ENCODE results near the gene SERPINA1.

The SERPINA1 gene

DNA sequence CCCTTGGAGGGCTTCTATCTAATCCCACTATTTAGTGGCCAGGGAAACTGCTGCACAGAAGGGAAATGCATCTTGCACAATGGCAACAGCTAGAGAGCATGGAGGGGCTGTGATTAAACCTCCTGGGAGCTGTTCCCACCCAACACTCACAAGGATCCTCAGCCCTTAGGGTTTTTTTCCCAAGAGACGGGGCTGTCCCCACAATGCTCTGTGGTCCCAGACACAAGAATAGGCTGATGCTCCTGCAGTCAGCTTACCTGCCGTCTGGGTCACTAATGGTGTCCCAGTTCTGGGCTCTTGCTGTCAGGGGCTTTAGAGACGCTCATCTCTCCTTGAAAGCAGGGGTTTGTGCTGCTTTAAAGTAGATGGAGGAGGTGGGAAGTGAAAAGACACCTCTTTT lies 4.6 kb downstream of the SERPINA1 start:
- TF ChIP-seq, protein P1, sequence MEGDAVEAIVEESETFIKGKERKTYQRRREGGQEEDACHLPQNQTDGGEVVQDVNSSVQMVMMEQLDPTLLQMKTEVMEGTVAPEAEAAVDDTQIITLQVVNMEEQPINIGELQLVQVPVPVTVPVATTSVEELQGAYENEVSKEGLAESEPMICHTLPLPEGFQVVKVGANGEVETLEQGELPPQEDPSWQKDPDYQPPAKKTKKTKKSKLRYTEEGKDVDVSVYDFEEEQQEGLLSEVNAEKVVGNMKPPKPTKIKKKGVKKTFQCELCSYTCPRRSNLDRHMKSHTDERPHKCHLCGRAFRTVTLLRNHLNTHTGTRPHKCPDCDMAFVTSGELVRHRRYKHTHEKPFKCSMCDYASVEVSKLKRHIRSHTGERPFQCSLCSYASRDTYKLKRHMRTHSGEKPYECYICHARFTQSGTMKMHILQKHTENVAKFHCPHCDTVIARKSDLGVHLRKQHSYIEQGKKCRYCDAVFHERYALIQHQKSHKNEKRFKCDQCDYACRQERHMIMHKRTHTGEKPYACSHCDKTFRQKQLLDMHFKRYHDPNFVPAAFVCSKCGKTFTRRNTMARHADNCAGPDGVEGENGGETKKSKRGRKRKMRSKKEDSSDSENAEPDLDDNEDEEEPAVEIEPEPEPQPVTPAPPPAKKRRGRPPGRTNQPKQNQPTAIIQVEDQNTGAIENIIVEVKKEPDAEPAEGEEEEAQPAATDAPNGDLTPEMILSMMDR (IDR thresholded peaks at IDR 0.05): no peak
- H3K27ac ChIP-seq: no peak overlapping the region
- DNase-seq (ENCODE audit: low spot score): peak; percentile 41
- no peak overlapping the region for H3K4me3 ChIP-seq

DNA sequence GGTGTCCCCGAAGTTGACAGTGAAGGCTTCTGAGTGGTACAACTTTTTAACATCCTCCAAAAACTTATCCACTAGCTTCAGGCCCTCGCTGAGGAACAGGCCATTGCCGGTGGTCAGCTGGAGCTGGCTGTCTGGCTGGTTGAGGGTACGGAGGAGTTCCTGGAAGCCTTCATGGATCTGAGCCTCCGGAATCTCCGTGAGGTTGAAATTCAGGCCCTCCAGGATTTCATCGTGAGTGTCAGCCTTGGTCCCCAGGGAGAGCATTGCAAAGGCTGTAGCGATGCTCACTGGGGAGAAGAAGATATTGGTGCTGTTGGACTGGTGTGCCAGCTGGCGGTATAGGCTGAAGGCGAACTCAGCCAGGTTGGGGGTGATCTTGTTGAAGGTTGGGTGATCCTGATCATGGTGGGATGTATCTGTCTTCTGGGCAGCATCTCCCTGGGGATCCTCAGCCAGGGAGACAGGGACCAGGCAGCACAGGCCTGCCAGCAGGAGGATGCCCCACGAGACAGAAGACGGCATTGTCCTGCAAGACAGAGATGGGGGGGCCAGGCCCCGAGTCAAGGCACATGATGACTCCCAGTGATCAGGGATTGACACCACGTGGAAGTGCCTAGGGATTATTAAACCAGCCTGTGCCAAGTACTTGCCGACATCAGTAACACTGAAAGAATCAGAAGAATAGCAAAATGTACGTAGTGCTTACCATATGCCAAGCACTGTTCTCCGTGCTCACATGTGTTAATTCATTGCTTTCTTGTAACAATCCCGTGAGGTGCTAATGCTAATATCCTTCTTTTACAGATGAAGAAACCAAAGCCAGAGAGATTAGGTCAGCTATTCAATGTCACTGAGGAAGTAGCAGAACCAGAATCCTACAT lies 5.4 kb downstream of the SERPINA1 start:
- Histone ChIP-seq H3K27ac (no peak overlapping the region), H3K4me3 (no peak overlapping the region)
- peak; percentile 59 for DNase-seq (ENCODE audit: low spot score)
- TF ChIP-seq, protein P1 (IDR thresholded peaks at IDR 0.05): no peak

DNA sequence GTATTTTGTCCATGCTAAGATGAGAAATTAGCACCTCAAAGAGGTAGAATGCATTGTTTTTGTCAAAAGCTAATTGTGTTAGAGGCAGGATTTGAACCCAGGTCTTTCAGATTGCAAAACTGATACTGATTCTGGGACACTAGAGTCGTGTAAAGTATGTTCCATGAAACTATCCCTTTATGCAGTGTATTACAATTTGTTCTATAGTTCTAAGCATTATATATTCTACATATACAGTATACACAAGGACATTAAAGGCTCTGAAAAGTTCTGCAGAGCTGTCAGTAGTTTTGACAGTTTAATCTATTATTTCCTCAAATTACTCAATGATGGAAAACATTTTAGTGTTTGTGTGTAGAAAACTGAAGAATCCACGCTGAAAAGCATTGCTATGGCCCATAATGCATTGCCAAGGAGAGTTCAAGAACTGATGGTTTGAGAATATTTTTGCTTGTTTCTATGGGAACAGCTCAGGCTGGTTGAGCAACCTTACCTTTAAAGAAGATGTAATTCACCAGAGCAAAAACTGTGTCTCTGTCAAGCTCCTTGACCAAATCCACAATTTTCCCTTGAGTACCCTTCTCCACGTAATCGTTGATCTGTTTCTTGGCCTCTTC lies 6.2 kb downstream of the SERPINA1 start:
- TF ChIP-seq, protein P1 (IDR thresholded peaks at IDR 0.05): no peak
- Histone ChIP-seq H3K4me3 (no peak overlapping the region), H3K27ac (no peak overlapping the region)
- no peak for DNase-seq (ENCODE audit: low spot score)

DNA sequence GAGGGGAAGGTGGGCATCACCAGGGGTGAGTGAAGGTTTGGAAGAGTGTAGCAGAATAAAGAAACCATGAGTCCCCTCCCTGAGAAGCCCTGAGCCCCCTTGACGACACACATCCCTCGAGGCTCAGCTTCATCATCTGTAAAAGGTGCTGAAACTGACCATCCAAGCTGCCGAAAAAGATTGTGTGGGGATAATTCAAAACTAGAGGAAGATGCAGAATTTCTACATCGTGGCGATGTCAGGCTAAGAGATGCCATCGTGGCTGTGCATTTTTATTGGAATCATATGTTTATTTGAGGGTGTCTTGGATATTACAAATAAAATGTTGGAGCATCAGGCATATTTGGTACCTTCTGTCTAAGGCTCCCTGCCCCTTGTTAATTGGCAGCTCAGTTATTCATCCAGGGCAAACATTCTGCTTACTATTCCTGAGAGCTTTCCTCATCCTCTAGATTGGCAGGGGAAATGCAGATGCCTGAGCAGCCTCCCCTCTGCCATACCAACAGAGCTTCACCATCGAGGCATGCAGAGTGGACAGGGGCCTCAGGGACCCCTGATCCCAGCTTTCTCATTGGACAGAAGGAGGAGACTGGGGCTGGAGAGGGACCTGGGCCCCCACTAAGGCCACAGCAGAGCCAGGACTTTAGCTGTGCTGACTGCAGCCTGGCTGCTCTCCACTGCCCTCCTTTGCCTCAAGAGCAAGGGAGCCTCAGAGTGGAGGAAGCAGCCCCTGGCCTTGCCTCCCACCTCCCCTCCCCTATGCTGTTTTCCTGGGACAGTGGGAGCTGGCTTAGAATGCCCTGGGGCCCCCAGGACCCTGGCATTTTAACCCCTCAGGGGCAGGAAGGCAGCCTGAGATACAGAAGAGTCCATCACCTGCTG lies 7.0 kb downstream of the SERPINA1 start:
- no peak overlapping the region for H3K27ac ChIP-seq
- no peak overlapping the region for H3K4me3 ChIP-seq
- peak; percentile 38 for DNase-seq (ENCODE audit: low spot score)
- TF ChIP-seq, protein P1 (IDR thresholded peaks at IDR 0.05): no peak

DNA sequence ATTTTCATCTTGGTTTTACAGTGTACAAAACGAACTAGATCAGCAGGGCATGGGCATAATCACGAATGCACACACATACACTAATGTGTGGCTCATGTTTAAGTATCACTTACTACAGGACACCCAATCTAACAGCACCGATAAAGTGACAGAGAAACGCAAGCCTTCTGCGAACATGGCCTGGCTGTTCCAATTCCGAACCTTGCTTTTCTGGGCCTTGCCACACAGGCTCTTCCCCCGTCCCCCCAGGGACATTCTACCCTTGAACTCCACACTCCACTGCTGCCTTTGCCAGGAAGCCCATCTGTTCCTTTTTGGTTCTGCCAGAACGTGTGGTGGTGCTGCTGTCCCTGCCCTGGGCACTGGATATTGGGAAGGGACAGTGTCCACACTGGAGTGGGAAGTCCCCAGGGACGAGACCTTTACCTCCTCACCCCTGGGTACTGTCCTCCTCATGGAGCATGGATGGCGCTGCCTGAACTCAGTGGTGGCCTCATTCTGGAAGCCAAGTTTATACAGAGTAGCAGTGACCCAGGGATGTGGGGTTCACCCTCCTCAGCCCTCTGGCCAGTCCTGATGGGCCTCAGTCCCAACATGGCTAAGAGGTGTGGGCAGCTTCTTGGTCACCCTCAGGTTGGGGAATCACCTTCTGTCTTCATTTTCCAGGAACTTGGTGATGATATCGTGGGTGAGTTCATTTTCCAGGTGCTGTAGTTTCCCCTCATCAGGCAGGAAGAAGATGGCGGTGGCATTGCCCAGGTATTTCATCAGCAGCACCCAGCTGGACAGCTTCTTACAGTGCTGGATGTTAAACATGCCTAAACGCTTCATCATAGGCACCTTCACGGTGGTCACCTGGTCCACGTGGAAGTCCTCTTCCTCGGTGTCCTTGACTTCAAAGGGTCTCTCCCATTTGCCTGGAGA lies 7.9 kb downstream of the SERPINA1 start:
- Histone ChIP-seq H3K27ac (no peak overlapping the region), H3K4me3 (no peak overlapping the region)
- DNase-seq (ENCODE audit: low spot score): peak; percentile 41
- TF ChIP-seq, protein P1 (IDR thresholded peaks at IDR 0.05): no peak
